Lung (tissue), 12 donors: ENCODE results near the gene TCFL5. TPM values are rescaled to one million over a fixed set of nuclear protein-coding genes. Genes with fewer than 3 reads are reported as not detected.

Experiments
- ATAC-seq: fragments of 200-7000 bp; cut with Tn5 transposase; one replicate; pipeline ENCODE4 v1.9.1; 2020; ENCODE audit warnings: moderate number of reproducible peaks; ENCODE audit not compliant: insufficient read depth, low FRiP score
- DNase-seq, 3 donors: peaks; one replicate each; pipeline ENCODE4 v3.0.0-alpha.2; 2013 to 2017
- H3K27ac ChIP-seq, 2 donors: one replicate each; pipeline ENCODE4 v1.5.1; 2013; ENCODE audit warnings: mild to moderate bottlenecking in 2 of 2, moderate library complexity in 2 of 2, control low read depth in 1 of 2, inconsistent platforms in 1 of 2, low read depth in 1 of 2, low read length in 1 of 2
- H3K27me3 ChIP-seq, 3 donors: one replicate each; pipeline ENCODE4 v1.5.1; 2013; ENCODE audit warnings: low read length in 2 of 3; ENCODE audit not compliant: control insufficient read depth in 3 of 3, insufficient read depth in 3 of 3
- H3K36me3 ChIP-seq, 4 donors: one replicate each; pipeline ENCODE4 v1.5.1; 2013; ENCODE audit warnings: low read length in 4 of 4, mild to moderate bottlenecking in 1 of 4, moderate library complexity in 1 of 4; ENCODE audit not compliant: control insufficient read depth in 4 of 4, insufficient read depth in 4 of 4
- H3K4me1 ChIP-seq, 5 donors: one replicate each; pipeline ENCODE4 v1.5.1; 2013; ENCODE audit warnings: low read length in 5 of 5, mild to moderate bottlenecking in 2 of 5, moderate library complexity in 1 of 5; ENCODE audit not compliant: control insufficient read depth in 5 of 5, insufficient read depth in 5 of 5
- H3K4me3 ChIP-seq: one replicate; pipeline ENCODE4 v1.5.1; 2013; ENCODE audit warnings: mild to moderate bottlenecking, control low read depth, moderate library complexity
- H3K9ac ChIP-seq, 2 donors: one replicate each; pipeline ENCODE4 v1.5.1; 2013; ENCODE audit warnings: low read length in 2 of 2, control low read depth in 1 of 2; ENCODE audit not compliant: insufficient read depth in 1 of 2
- H3K9me3 ChIP-seq, 4 donors: one replicate each; pipeline ENCODE4 v1.5.1; 2013; ENCODE audit warnings: low read length in 3 of 4, mild to moderate bottlenecking in 1 of 4, moderate library complexity in 1 of 4; ENCODE audit not compliant: control insufficient read depth in 4 of 4, insufficient read depth in 3 of 4
- CTCF ChIP-seq: IDR thresholded peaks from 2 replicates; pipeline ENCODE4 v1.5.1; 2012; ENCODE audit warnings: mild to moderate bottlenecking; ENCODE audit errors: control extremely low read depth, extremely low read depth
- WGBS, 2 donors: extraction: QIAGEN DNeasy Blood & Tissue Kit; methylation state at CpG; one replicate each; pipeline ENCODE4 v1.1.7; 2013; 5-methylcytosine and 5-hydroxymethylcytosine counted together
- polyA plus RNA-seq, 2 donors: library from polyadenylated mRNA; stranded (reverse); fragments of 200-250 nt; gene quantifications; one replicate each; pipeline ENCODE4 v1.2.1, GENCODE V29; 2013
- total RNA-seq, 2 donors: library from RNA; depleted of rRNA in 1 of 2; stranded (reverse); fragments of >200 nt in 1 of 2; gene quantifications; one replicate each; pipeline ENCODE4 v1.2.1, GENCODE V29; 2014 to 2021
- donor health status: control.
- donor health status: control.
- donor health status: Bipolar disorder and iron deficiency.
- donor health status: healthy.
- donor health status: DM: yes; HTN: yes; CAD: no.

TCFL5 gene
- total and polyA plus RNA-seq, 4 donors: 3.8 to 8.6 (median 6.1) TPM

- Histone ChIP-seq H3K27me3 (no peaks in the 10 kb centered on the region), H3K9ac (peak overlapping the region in 1 of 2 donors; percentile 19), H3K36me3 (peaks cover 3 to 30% (median 22%) of the 10 kb centered on the region in 4 donors), H3K27ac (peak overlapping the region; percentile 24 to 73), H3K4me1 (peaks cover 0 to 25% (median 6%) of the 10 kb centered on the region in 5 donors), H3K9me3 (no peaks in the 10 kb centered on the region), H3K4me3 (peak overlapping the region; percentile 98)
- no peak for TF ChIP-seq CTCF
- DNase-seq: peak in 1 of 3 donors; percentile 28
- 0 to 1% methylated on average over 22 to 58 of the region's 58 CpGs for WGBS, 2 donors
- ATAC-seq: peak; percentile 9
Measured at GRCh38 chr20:62805155-62805710, 56.4 kb downstream of the TCFL5 start.

- peak within 1 kb of the TSS in 1 of 2 donors; percentile 19 for H3K9ac ChIP-seq
- peak; percentile 50 for ATAC-seq
- WGBS, 2 donors: 0 to 1% methylated on average over 29 to 77 of the region's 77 CpGs
- TF ChIP-seq CTCF: no peak
- no peaks in the 10 kb centered on the region for H3K27me3 ChIP-seq
- peaks cover 3 to 29% (median 17%) of the 10 kb centered on the region in 4 donors for H3K36me3 ChIP-seq
- no peaks in the 10 kb centered on the region for H3K9me3 ChIP-seq
- DNase-seq: peak; percentile 61 to 74 (median 73)
- peak within 1 kb of the TSS; percentile 24 to 93 for H3K27ac ChIP-seq
- peaks cover 0 to 25% (median 6%) of the 10 kb centered on the region in 5 donors for H3K4me1 ChIP-seq
- H3K4me3 ChIP-seq: peak within 1 kb of the TSS; percentile 98
Measured at GRCh38 chr20:62804627-62805154, 56.9 kb downstream of the TCFL5 start, which contains the start of gene OGFR. TSS of gene OGFR (plus strand) at chr20:62804835. CDS start at chr20:62804860, 25 bp downstream.

- no peak for TF ChIP-seq CTCF
- H3K4me3 ChIP-seq: no peak overlapping the region
- no peaks in the 10 kb centered on the region for H3K9me3 ChIP-seq
- DNase-seq: peak; percentile 34 to 46 (median 37)
- H3K9ac ChIP-seq: no peak overlapping the region
- H3K4me1 ChIP-seq: peaks cover 0 to 25% (median 6%) of the 10 kb centered on the region in 5 donors
- peaks cover 3 to 27% (median 12%) of the 10 kb centered on the region in 4 donors for H3K36me3 ChIP-seq
- WGBS, 2 donors: 17 to 18% methylated on average over 25 of the region's 25 CpGs
- H3K27me3 ChIP-seq: no peaks in the 10 kb centered on the region
- H3K27ac ChIP-seq: peak overlapping the region in 1 of 2 donors; percentile 5
- ATAC-seq: no peak
Measured at GRCh38 chr20:62804021-62804626, 57.5 kb downstream of the TCFL5 start.
